ENCODE measurements around the gene PER1.

DNA sequence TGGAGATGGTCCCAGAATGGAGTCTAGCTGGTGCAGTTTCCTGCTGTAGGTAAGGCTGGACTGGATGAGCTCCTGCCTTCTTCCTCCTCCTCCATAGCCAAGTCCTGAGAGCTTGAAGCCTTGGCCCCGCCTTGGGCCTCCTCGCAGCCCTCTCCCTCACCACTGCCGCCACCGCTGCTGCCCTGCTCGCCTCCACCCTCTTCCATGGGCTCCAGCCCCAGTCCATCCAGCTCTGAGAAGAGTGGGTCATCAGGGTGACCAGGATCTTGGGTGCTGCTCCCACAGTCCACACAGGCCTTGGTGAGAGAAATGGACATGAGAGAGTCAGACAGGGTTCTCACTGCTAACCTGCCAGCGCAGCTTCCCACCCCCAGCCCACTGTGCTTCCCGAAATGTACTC is 11.2 kb downstream of the PER1 start:
- TF ChIP-seq EP300 (IDR thresholded peaks at IDR 0.05) (no peak), POLR2A (IDR thresholded peaks at IDR 0.05; ENCODE audit: low read depth) (no peak), POLR2AphosphoS5 (IDR thresholded peaks at IDR 0.05) (peak in 1 of 2 donors; percentile 4)
- TF ChIP-seq, protein P1, sequence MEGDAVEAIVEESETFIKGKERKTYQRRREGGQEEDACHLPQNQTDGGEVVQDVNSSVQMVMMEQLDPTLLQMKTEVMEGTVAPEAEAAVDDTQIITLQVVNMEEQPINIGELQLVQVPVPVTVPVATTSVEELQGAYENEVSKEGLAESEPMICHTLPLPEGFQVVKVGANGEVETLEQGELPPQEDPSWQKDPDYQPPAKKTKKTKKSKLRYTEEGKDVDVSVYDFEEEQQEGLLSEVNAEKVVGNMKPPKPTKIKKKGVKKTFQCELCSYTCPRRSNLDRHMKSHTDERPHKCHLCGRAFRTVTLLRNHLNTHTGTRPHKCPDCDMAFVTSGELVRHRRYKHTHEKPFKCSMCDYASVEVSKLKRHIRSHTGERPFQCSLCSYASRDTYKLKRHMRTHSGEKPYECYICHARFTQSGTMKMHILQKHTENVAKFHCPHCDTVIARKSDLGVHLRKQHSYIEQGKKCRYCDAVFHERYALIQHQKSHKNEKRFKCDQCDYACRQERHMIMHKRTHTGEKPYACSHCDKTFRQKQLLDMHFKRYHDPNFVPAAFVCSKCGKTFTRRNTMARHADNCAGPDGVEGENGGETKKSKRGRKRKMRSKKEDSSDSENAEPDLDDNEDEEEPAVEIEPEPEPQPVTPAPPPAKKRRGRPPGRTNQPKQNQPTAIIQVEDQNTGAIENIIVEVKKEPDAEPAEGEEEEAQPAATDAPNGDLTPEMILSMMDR (IDR thresholded peaks at IDR 0.05) = no peak

Measured in esophagus muscularis mucosa (tissue), 4 donors.